Measurements from ENCODE around the gene PITPNM1. TPM values are rescaled to one million over a fixed set of nuclear protein-coding genes. Genes with fewer than 3 reads are reported as not detected.

The PITPNM1 gene
- total RNA-seq, 1 experiment from 2014 or later, result 70.4 TPM

- intact Hi-C loops (cut with micrococcal nuclease; ENCODE audit: unreplicated experiment) (no loop called here), in situ Hi-C loops (cut with HindIII; ENCODE audit: low pct_unique_long_range_greater_than_20kb, low sequenced_read_pairs) (no loop called here)
- ATAC-seq (no peak), DNase-seq (ENCODE audit: low read depth, low spot score) (no peak)
- Histone ChIP-seq H3K4me1 (ENCODE audit: control insufficient read depth, insufficient read depth, low read length) (peaks cover 2% of the 10 kb centered on the region; the same call in 1 of the 2 replicates), H3K4me3 (ENCODE audit: low read depth in 2 of 2, low read length in 2 of 2) (no peak overlapping the region), H3K27ac (ENCODE audit: low read length) (no peak overlapping the region), H3K36me3 (ENCODE audit: control insufficient read depth, insufficient read depth, low read length) (no peaks in the 10 kb centered on the region), H3K9me3 (ENCODE audit: control insufficient read depth, insufficient read depth, low read depth, low read length) (no peaks in the 10 kb centered on the region), H3K27me3 (ENCODE audit: control insufficient read depth, insufficient read depth, low read length) (no peaks in the 10 kb centered on the region)
- TF ChIP-seq POLR2AphosphoS5 (IDR thresholded peaks at IDR 0.05; ENCODE audit: low read depth, low read length), result no peak
- no peak for TF ChIP-seq SIN3A (IDR thresholded peaks at IDR 0.05; ENCODE audit: borderline replicate concordance, insufficient read depth, low read depth, low read length)
- TF ChIP-seq CTCF (IDR thresholded peaks at IDR 0.05), result no peak
- no peak for TF ChIP-seq TCF7L2 (IDR thresholded peaks at IDR 0.05; ENCODE audit: low read depth, low read length)
- no peak for TF ChIP-seq REST (IDR thresholded peaks at IDR 0.05; ENCODE audit: insufficient read depth in 1 of 2, low read depth in 2 of 2, low read length in 1 of 2)
- POLR2A ChIA-PET, result no interaction called here
- no TSS peak for BruUV-seq (replicated peaks)
- CTCF ChIA-PET, result no interaction called here
These were observed 46.9 kb downstream of the PITPNM1 start for GRCh38 chr11:67458266-67458665.

- ChIA-PET POLR2A (no interaction called here), CTCF (no interaction called here)
- DNase-seq (ENCODE audit: low read depth, low spot score), result no peak
- H3K9me3 ChIP-seq (ENCODE audit: control insufficient read depth, insufficient read depth, low read depth, low read length), result no peaks in the 10 kb centered on the region
- intact Hi-C loops (cut with micrococcal nuclease; ENCODE audit: unreplicated experiment) (no loop called here), in situ Hi-C loops (cut with HindIII; ENCODE audit: low pct_unique_long_range_greater_than_20kb, low sequenced_read_pairs) (no loop called here)
- no peak for ATAC-seq
- no peaks in the 10 kb centered on the region for H3K27me3 ChIP-seq (ENCODE audit: control insufficient read depth, insufficient read depth, low read length)
- no TSS peak for BruUV-seq (replicated peaks)
- H3K27ac ChIP-seq (ENCODE audit: low read length), result no peak overlapping the region
- H3K36me3 ChIP-seq (ENCODE audit: control insufficient read depth, insufficient read depth, low read length), result no peaks in the 10 kb centered on the region
- no peaks in the 10 kb centered on the region for H3K4me1 ChIP-seq (ENCODE audit: control insufficient read depth, insufficient read depth, low read length)
- no peak overlapping the region for H3K4me3 ChIP-seq (ENCODE audit: low read depth in 2 of 2, low read length in 2 of 2)
- TF ChIP-seq TCF7L2 (IDR thresholded peaks at IDR 0.05; ENCODE audit: low read depth, low read length) (no peak), SIN3A (IDR thresholded peaks at IDR 0.05; ENCODE audit: borderline replicate concordance, insufficient read depth, low read depth, low read length) (no peak), CTCF (IDR thresholded peaks at IDR 0.05) (no peak), REST (IDR thresholded peaks at IDR 0.05; ENCODE audit: insufficient read depth in 1 of 2, low read depth in 2 of 2, low read length in 1 of 2) (no peak), POLR2AphosphoS5 (IDR thresholded peaks at IDR 0.05; ENCODE audit: low read depth, low read length) (no peak)
These were observed 47.7 kb downstream of the PITPNM1 start for GRCh38 chr11:67457453-67457852.

Measured in Panc1 (cell line).